K562 treated with DMSO at 1 percent for 24 hours (cell line): ENCODE data around the gene DLX4. TPM values are rescaled to one million over a fixed set of nuclear protein-coding genes. Genes with fewer than 3 reads are reported as not detected.

Experiments used
- total RNA-seq: library from RNA; unstranded; fragments of 300-600 nt; gene quantifications from 2 replicates; pipeline ENCODE4 v1.2.3, GENCODE V29; 2022; ENCODE audit warnings: low read depth; ENCODE audit not compliant: insufficient read depth

Gene DLX4
- total RNA-seq, result 7.1 and 7.3 TPM in 2 replicates

DNA sequence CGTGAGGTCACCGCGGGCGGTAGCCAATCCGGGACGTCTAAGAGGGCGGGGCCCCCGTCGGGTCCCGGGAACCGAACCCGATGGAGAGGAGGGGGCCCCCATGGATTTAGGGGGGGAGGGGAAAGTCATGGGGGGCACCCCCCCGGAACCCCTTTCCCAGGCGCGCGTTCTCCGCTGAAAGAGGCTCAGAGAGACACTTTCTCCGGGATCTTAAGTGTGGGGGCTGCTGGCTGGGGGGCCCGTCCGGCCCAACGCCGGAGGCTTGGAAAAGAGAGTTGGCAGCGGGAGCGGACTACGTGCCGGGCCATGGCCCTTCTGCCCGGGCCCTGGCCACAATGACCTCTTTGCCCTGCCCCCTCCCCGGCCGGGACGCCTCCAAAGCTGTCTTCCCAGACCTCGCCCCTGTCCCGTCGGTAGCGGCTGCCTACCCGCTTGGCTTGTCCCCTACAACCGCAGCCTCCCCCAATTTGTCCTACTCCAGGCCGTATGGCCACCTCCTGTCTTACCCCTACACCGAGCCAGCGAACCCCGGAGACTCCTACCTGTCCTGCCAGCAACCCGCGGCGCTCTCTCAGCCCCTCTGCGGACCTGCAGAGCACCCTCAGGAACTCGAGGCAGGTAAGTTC is at the start of gene DLX4:
TSS of gene DLX4 (plus strand) at position 57 of the 626 bp plus-strand sequence. CDS start at position 336, 279 bp downstream.

DNA sequence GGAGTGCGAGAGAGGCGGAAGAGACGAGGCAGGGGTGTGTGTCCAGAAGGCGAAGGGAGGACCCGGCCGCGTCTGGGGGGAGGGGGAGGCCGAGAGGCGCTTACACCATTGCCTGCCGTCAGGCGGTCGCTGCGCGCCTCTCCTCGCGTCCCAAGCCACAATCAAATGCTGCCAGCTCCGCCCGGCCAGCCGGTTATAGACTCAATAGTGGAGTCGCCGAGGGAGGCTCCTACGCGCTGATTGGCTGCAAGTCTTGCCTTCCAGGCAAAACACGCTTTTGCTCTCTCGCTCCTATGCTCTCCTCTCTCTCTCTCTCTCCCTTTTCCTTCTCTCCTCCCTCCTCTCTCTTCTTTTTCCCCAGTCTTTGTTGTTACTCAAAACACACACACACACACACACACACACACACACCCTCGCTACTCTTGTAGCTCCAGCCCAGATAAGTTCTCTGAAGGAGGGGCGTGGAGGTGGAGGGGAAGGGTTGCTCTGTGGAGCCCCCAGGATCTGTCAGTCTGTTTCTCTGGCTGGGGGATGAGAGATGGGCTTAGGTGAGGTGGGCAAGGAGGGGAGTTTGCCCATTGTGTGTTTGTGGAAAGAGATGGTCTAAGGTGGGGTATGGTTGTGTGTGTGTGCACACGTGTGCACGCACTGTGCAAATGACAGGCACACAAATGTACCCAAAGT is 26.2 kb downstream of the DLX4 start, which contains the start of gene DLX3:
TSS of gene DLX3 (minus strand) at position 170 of the 684 bp plus-strand sequence. CDS start 226 bp downstream, outside the sequence.

Other genes with a start within 250 kb of the DLX4 start
- gene FAM117A, start 205.1 kb upstream of the DLX4 start, total RNA-seq, result 103 and 107 TPM in 2 replicates
- gene KAT7, start 180.5 kb upstream of the DLX4 start, total RNA-seq, result 19.7 and 20.5 TPM in 2 replicates
- not detected in 2 replicates for gene TAC4, start 121.1 kb upstream of the DLX4 start, total RNA-seq
- not detected in 2 replicates for gene DLX3, start 26.0 kb downstream of the DLX4 start, total RNA-seq
- gene ITGA3, start 86.9 kb downstream of the DLX4 start, total RNA-seq, result 2.2 and 2.4 TPM in 2 replicates
- 0.92 and 2.0 TPM in 2 replicates for gene PDK2, start 126.2 kb downstream of the DLX4 start, total RNA-seq
- gene SAMD14, start 161.0 kb downstream of the DLX4 start, total RNA-seq, result 0.14 and 0.30 TPM in 2 replicates
- 42.0 and 44.4 TPM in 2 replicates for gene PPP1R9B, start 181.5 kb downstream of the DLX4 start, total RNA-seq
- not detected in 2 replicates for gene SGCA, start 196.8 kb downstream of the DLX4 start, total RNA-seq
- gene COL1A1, start 232.4 kb downstream of the DLX4 start, total RNA-seq, result 3.7 and 4.8 TPM in 2 replicates